ENCODE measurements around the gene PLCH2.

PLCH2 gene

GRCh38 chr1:2554621-2555387 lies 78.7 kb downstream of the PLCH2 start:
- Histone ChIP-seq H3K4me2 (ENCODE audit: insufficient read depth, low read length) (peak overlapping the region; percentile 76), H3K79me2 (ENCODE audit: insufficient read depth, low read length) (no peaks in the 10 kb centered on the region), H3K36me3 (ENCODE audit: insufficient read depth, low read length) (no peaks in the 10 kb centered on the region), H3K9ac (ENCODE audit: low read depth, low read length) (peak overlapping the region; percentile 77; the same call in 1 of the 2 replicates), H3K27me3 (ENCODE audit: insufficient read depth, low read length, poor library complexity) (no peaks in the 10 kb centered on the region), H2AFZ (ENCODE audit: low read depth, low read length) (no peak overlapping the region), H3K27ac (ENCODE audit: low read length) (peak overlapping the region; percentile 90), H3K9me3 (ENCODE audit: insufficient read depth, low read length, severe bottlenecking) (no peaks in the 10 kb centered on the region), H3K4me3 (ENCODE audit: low read depth in 1 of 2, low read length in 2 of 2) (peak overlapping the region in 1 of 2 experiments; percentile 59; a peak in 1 of 4 replicates), H4K20me1 (ENCODE audit: insufficient read depth, low read length) (no peaks in the 10 kb centered on the region), H3K4me1 (ENCODE audit: insufficient read depth, low read length) (peaks cover 31% of the 10 kb centered on the region)
- ATAC-seq (ENCODE audit: insufficient read depth, low read depth) = peak; percentile 13; the same call in 1 of the 3 replicates
- no peak for TF ChIP-seq EZH2 (IDR thresholded peaks at IDR 0.05; ENCODE audit: borderline replicate concordance, low read depth, low read length, severe bottlenecking)
- TF ChIP-seq, protein P1, sequence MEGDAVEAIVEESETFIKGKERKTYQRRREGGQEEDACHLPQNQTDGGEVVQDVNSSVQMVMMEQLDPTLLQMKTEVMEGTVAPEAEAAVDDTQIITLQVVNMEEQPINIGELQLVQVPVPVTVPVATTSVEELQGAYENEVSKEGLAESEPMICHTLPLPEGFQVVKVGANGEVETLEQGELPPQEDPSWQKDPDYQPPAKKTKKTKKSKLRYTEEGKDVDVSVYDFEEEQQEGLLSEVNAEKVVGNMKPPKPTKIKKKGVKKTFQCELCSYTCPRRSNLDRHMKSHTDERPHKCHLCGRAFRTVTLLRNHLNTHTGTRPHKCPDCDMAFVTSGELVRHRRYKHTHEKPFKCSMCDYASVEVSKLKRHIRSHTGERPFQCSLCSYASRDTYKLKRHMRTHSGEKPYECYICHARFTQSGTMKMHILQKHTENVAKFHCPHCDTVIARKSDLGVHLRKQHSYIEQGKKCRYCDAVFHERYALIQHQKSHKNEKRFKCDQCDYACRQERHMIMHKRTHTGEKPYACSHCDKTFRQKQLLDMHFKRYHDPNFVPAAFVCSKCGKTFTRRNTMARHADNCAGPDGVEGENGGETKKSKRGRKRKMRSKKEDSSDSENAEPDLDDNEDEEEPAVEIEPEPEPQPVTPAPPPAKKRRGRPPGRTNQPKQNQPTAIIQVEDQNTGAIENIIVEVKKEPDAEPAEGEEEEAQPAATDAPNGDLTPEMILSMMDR (IDR thresholded peaks at IDR 0.05; ENCODE audit: borderline replicate concordance, extremely low read depth, low read length, poor library complexity, severe bottlenecking) = peak; percentile 88
- DNase-seq = peak; percentile 70

Data from DND-41 (cell line).